ENCODE data around the gene KRT71.

KRT71 gene

DNA sequence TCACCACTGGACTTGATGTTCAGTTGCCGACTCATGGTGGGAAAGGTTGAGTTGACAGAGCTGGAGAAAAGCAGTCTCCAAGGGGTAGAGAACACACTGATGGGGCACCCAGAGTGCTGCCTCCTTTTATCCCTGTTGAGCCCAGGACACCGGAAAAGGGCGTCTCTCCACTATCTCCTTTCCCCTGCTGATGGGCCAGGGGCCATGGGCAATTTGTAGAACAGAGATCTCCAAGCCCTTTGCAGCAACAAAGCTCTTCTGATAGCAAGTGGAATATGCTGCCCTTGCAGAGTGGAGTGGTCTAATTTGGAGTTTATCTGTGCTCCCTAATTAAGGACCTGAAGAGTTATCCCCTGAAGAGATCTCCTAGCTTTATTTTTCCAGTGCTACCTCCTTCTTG lies 20.8 kb upstream of the KRT71 start, which contains the start of gene KRT74:
TSS of gene KRT74 (minus strand) at position 101 of the 400 bp plus-strand sequence. CDS start at position 35, 66 bp downstream.
- DNase-seq, result no peak

GRCh38 chr12:52573306-52573705 lies 20.4 kb upstream of the KRT71 start:
- no peak for DNase-seq

- no peak for DNase-seq
Measured at GRCh38 chr12:52570511-52570910, 17.6 kb upstream of the KRT71 start.

- DNase-seq, result no peak
Measured at GRCh38 chr12:52568111-52568510, 15.2 kb upstream of the KRT71 start.

- peak in 1 of 5 experiments; percentile 82 for DNase-seq
Measured at GRCh38 chr12:52566847-52567291, 13.9 kb upstream of the KRT71 start.

DNA sequence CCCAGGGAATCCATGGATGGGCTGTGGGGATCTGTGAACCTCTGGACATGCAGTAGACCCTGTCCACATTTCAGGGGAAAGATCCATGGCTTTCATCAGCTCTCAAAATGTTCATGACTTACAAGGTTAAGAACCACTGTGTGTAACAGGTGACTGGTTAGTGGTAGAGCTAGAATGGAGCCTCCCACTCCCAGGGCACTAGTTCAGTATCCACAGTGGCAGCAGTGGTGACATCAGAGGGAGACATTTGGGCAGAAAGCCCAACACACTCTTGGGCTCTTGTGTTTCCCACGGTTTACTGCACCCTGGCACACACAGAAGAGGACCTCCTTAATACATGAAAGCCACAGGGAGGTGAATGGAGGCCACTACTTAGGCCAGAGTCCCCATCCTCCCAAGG lies 11.6 kb upstream of the KRT71 start:
- no peak for DNase-seq

GRCh38 chr12:52561880-52562449 lies 9.0 kb upstream of the KRT71 start:
- no peak for DNase-seq

DNA sequence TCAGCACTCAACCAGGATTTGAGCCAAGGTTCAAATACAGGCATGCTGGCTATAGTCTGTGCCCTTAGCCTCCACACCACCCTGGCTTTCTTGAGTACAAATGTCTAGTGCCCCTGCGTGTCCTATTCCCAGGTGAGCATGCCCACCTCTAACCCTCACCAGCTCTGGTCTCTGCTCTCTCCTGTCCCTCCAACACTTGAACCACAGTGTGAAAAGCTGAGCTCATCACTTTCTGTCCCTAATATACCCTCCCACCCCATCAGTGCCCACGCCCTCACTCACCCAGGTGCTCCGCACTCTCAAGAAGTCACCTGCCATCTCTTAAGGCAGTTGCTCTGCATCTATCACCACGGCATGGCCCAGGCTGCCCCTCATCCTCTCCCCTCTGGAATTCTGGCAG lies 7.0 kb upstream of the KRT71 start:
- DNase-seq, result no peak

GRCh38 chr12:52558781-52559445 lies 6.0 kb upstream of the KRT71 start:
- DNase-seq, result no peak

DNA sequence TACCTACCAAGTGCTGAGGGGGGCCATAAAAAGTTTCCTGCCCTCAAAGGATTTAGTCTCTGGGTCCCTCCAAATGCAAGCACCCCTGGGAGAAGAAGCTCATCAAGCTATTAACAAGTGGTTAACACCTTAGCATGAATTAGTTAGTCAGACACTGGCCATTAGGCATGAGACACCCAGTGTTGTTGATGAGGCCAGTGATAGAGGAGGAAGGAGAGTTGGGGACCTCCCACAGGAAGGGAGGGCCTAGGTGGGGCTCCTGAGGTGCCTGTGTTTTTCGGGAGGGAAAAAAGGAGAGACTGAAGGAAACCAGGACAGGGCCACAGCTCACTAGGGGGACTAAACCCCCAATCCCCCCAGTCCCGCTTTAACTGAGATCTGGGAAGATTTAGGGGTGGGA lies 4.5 kb upstream of the KRT71 start:
- DNase-seq, result no peak

GRCh38 chr12:52555577-52555976 lies 2.6 kb upstream of the KRT71 start:
- peak in 2 of 5 experiments; percentile 23 to 38 for DNase-seq

DNA sequence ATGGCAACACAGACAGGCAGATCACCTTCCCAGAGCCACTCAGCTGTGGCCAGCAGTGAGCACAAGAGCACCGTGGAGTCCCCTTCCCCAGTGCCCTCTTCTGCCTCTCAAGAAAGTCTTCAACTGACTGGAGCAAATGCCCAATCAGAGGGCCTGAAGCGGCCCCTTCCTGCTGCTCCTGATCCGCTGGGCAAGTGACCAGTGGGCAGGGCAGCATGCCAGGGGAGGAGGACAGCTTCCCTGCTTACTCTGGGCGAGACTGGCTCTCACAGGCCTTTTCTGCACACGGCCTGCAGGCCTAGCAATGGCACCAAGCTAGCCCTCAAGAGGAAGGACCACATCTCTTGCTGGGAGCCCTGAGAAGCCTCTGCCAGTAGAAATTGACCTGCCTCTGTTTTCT lies 890 bp downstream of the KRT71 start:
- no peak for DNase-seq

GRCh38 chr12:52551216-52551865 lies 1.6 kb downstream of the KRT71 start:
- no peak for DNase-seq

DNA sequence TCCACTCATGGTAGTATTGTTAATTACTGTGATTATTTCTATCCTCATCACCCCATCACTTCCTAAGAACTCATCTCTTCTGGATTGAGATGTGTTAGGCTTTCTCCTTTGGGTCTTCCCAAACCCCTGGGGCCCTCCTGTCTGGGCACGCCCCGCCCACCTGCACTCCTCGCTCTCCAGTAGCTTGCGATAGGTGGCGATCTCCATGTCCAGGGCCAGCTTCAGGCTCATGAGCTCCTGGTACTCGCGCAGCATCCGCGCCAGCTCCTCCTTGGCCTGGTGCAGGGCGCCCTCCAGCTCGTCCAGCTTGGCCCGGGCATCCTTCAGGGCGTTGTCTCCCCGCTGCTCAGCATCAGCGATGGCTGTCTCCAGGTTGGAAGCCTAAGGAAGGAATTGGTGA lies 6.8 kb downstream of the KRT71 start:
- DNase-seq, result no peak

DNA sequence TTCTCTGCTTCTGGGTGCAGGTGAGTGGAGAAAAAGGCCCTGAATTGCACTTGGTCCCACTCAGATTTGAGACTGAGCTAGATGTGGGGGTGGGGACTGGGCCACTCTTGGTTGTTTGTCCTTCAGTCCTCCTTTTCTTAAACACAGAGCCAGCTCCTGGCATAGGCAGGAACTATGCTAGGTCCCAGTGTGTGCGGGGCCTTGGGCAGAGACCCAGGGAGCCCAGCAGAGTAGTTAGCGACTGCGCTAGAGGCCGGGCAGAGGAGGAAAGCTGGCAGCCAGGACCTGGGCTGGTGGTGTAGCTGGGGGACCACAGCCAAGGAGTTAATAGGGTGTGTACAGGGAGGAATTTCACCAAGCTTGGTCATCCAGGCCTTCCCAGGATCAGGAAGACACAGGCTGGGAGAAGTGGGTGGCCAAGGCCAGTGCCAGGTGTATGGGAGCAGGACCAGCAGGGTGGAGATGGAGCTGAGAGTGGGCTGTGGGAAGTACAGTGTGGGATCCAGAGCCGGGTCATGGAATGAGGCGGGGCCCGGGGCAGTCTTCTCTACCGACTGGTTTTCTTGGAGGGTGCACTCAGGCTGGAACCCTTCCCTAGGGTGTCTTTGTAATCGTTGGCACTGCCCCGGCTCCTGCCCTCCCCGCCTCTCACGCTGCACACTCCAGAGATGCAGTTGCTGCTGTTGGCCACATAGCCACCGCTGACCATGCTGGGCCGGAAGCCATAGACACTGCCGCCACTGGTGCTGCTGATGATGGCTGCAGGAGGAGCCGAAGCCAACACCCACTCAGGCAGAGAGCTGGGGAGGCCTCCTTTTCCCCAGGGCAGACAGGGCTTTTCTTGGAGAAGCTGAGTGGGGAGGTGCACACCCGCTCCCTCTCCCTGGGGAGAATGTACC lies 8.7 kb downstream of the KRT71 start:
- no peak for DNase-seq

DNA sequence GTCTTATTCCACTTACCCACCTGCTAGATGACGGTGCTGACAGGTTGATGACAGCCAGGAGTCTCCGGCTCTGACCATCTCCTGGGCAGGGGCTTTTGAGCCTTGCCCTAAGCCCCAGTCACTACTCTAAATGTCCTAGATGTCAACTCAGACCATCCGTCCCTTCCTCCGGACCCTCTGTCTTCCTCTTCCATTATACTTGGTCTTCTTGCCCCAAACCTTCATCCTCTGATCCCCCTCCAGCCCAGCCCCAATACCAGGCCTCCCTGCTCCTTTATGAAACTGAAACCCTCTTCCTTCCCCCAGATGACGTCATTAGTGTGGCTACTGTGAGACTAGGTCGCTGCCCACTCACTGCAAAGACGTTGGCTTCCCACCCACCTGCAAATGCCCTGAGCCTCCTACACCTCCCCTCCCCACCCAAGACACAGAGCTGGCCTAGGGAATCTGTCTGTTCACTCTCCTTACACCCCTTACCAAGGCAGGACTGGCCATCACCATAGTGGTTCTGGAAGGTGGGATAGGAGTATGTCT lies 10.1 kb downstream of the KRT71 start:
- DNase-seq, result peak in 1 of 5 experiments; percentile 14

- no peak for DNase-seq
Measured at GRCh38 chr12:52542157-52542556, 10.8 kb downstream of the KRT71 start.

- no peak for DNase-seq
Measured at GRCh38 chr12:52541709-52542108, 11.2 kb downstream of the KRT71 start.

DNA sequence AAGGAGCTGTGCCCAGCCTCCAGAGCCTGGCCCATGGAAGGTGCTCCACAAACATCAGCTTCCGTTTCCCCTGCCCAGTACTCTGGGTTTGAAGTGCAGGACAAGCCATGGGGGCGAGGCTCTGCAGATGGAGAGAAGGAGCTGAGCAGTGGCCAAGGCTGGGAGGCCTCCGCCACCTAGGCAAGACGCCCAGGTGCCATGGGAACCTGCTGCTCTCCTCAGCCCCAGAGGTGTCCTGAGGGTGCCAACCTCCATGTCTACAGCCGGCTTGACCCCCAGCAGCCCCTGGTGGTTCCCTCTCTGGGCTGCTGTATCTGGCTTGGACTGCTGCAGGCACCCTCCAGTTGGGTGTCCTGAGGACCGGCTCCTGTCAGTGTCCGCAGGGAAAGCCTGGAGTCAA lies 12.4 kb downstream of the KRT71 start:
- DNase-seq, result no peak

DNA sequence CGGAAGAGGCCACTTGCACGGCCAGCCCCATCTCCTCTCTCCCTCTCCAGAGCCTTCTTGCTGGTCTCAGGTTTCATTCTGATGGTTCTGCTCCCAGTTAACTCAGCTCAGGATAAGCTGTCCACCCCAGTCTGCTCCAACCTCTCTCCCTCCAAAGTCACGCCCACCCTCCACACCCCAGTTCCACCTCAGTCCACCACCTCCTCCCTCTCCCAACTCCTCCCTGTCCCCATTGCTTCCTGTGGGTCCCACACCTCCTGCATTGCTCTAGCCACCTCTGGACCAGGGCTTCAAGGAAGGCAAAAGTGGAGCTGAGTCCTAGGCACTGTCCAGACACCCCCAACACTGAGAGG lies 13.1 kb downstream of the KRT71 start:
- DNase-seq, result no peak

DNA sequence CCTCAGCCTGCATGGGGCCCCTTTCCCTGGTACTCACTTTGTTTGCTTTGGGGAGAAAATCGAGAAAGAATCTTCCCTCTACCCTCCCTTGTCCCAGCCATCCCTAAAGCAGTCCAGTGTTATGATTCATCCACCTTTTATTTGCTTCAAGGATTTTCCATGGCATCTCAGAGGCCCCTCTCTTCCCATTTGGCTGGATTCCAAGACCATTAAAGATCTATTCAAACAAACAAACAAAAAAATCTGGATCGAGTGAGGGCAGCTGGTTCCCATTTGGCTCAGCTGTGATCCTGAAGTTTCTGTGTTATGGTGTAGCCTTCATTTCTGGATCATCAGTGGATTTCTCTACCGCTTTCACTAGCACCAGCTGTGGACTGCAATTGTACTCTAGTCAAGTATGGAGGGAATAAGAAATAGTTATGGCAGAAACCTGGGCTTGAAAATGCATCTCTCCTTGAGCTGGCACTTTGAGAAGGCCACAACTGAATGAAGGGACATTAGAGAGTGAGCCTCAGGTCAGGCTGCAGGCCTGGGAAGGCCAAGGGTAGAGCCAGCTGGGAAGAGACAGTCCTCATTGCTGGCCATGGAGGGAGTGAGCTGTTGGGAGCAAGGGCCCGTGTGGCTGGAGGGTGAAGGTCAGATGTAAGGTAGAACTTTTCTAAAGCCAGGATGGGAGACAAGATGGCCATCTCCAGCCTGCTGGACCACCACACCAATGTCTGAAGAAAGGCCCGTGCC lies 13.7 kb downstream of the KRT71 start:
- no peak for DNase-seq

DNA sequence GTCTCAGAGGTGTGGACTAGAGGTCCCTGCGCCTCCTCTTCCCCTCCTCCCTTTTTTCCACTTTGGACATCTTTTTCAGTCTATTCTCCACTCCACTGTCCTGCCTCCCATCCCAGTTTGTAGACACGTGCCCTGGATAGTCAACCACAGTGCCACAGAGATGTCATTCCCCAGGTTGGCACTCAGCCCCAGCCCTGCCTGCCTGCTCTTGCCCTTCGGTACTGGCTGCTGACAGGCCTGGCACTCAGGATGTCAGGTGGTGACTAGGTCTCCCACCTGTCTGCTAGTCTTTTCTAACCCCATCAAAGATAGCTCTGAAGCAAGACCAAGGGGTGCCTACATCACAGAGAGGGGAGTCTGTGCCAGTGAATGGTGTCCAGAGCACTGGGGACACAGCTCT lies 15.8 kb downstream of the KRT71 start:
- DNase-seq, result no peak
